H1 (cell line): ENCODE results near the gene POLR2A. TPM values are rescaled to one million over a fixed set of nuclear protein-coding genes. Genes with fewer than 3 reads are reported as not detected.

Experiments used
- CTBP2 ChIP-seq: IDR thresholded peaks from 2 replicates; pipeline ENCODE4 v1.7.0; 2011; ENCODE audit warnings: borderline replicate concordance, mild to moderate bottlenecking, moderate library complexity, mixed read lengths, low read length; ENCODE audit not compliant: insufficient read depth, insufficient read length
- EGR1 ChIP-seq: IDR thresholded peaks from 2 replicates; pipeline ENCODE4 v1.6.1; 2011; ENCODE audit warnings: low read depth, low read length, borderline replicate concordance
- EP300 ChIP-seq, 2 experiments: IDR thresholded peaks; 1 replicate in 1 of 2; 2 replicates in 1 of 2; pipeline ENCODE4 v1.6.1; 2011 to 2012; ENCODE audit warnings: low read depth in 2 of 2, low read length in 2 of 2, mild to moderate bottlenecking in 2 of 2, borderline replicate concordance in 1 of 2, inconsistent platforms in 1 of 2, moderate library complexity in 1 of 2
- POLR2A ChIP-seq, 2 experiments: IDR thresholded peaks; 1 replicate in 1 of 2; 2 replicates in 1 of 2; pipeline ENCODE4 v1.6.1; 2011; ENCODE audit warnings: low read depth in 2 of 2, low read length in 2 of 2, mild to moderate bottlenecking in 2 of 2; ENCODE audit errors: control extremely low read depth in 1 of 2
- SIRT6 ChIP-seq: IDR thresholded peaks from one replicate; pipeline ENCODE4 v1.7.1; 2012; ENCODE audit warnings: low read length, inconsistent platforms
- SP1 ChIP-seq: IDR thresholded peaks from 2 replicates; pipeline ENCODE4 v1.6.1; 2011; ENCODE audit warnings: low read depth, low read length
- SRF ChIP-seq: IDR thresholded peaks from 2 replicates; pipeline ENCODE4 v1.6.1; 2011; ENCODE audit warnings: mild to moderate bottlenecking, low read depth, low read length, moderate library complexity
- polyA plus RNA-seq, 7 experiments: library from polyadenylated mRNA; depleted of rRNA in 3 of 7; stranded (reverse) in 5 of 7; unstranded in 2 of 7; fragments of >200 nt in 5 of 7; fragments of 200-250 nt in 2 of 7; gene quantifications; 1 replicate in 5 of 7; 2 replicates in 1 of 7; 4 replicates in 1 of 7; pipeline versions ENCODE4 v1.2.1 to v1.2.3, GENCODE V29; 2011 to 2013; ENCODE audit warnings: missing spikeins in 2 of 7, mixed read lengths in 2 of 7
- total RNA-seq: library from RNA; stranded (reverse); fragmentation: NEBNext Ultra II Directional; extraction: Animal tissue kit (Norgen Biotek cat#: 25700); gene quantifications from 2 replicates; pipeline ENCODE4 v1.2.1, GENCODE V29; 2021

POLR2A gene
- total and polyA plus RNA-seq, 2 of the 8 experiments (the other 6 are each of a cell fraction or from before 2014, with no cell fraction given) = 26.8 to 150 TPM

DNA sequence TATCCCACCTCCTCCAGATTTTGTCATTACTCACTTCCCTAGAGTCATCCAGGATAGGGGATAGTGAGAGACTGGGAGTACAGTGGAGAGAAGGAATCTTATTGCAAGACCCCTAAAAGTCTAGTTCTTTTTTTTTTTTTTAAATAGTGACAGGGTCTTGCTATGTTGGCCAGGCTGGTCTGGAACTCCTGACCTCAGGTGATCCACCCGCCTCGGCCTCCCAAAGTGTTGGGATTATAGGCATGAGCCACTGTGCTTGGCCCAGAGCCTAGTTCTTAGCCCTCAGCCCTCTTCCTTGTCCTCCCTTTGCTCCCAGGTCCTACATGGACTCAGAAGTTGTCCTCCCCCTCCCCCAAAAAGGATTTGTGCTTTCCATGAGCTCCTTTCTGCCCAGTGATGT is 42.0 kb upstream of the POLR2A start (continued):
- TF ChIP-seq CTBP2 (no peak), POLR2A (IDR thresholded peaks at IDR 0.05; ENCODE audit: control extremely low read depth in 1 of 2, low read depth in 2 of 2, low read length in 2 of 2) (no peak), SIRT6 (no peak), EP300 (IDR thresholded peaks at IDR 0.05; ENCODE audit: borderline replicate concordance in 1 of 2, low read depth in 2 of 2, low read length in 2 of 2) (no peak), SP1 (no peak), SRF (no peak), EGR1 (no peak)
